Upper lobe of left lung (tissue), 6 donors: ENCODE data around the gene DOK7. TPM values are rescaled to one million over a fixed set of nuclear protein-coding genes. Genes with fewer than 3 reads are reported as not detected.

Experiments
- ATAC-seq, 2 donors: fragments of 200-7000 bp; cut with Tn5 transposase; one replicate each; pipeline ENCODE4 v1.9.1; 2022; ENCODE audit warnings: mild to moderate bottlenecking in 2 of 2, moderate library complexity in 2 of 2; ENCODE audit not compliant: low FRiP score in 2 of 2
- DNase-seq, 2 donors: peaks; one replicate each; pipeline ENCODE4 v3.0.0-alpha.2; 2019 to 2020
- H3K27ac ChIP-seq, 4 donors: fragments of 200-600 bp; sonication (generic); one replicate each; pipeline ENCODE4 v1.5.1; 2016 to 2019
- H3K27me3 ChIP-seq, 4 donors: fragments of 200-600 bp; sonication (generic); one replicate each; pipeline ENCODE4 v1.5.1; 2017 to 2019
- H3K36me3 ChIP-seq, 4 donors: fragments of 200-600 bp; sonication (generic); one replicate each; pipeline ENCODE4 v1.5.1; 2016 to 2019
- H3K4me1 ChIP-seq, 4 donors: fragments of 200-600 bp; sonication (generic); one replicate each; pipeline ENCODE4 v1.5.1; 2018 to 2019
- H3K4me3 ChIP-seq, 4 donors: fragments of 200-600 bp; sonication (generic); one replicate each; pipeline ENCODE4 v1.5.1; 2017 to 2019; ENCODE audit warnings: mild to moderate bottlenecking in 2 of 4, moderate library complexity in 1 of 4
- H3K9me3 ChIP-seq, 4 donors: fragments of 200-600 bp; sonication (generic); one replicate each; pipeline ENCODE4 v1.5.1; 2018 to 2019
- CTCF ChIP-seq, 6 experiments: fragments of 450-650 bp in 4 of 6; fragments of 200-600 bp in 2 of 6; sonication (generic) in 2 of 6; IDR thresholded peaks; one replicate each; pipeline ENCODE4 v1.5.1; 2016 to 2019; ENCODE audit warnings: antibody characterized with exemption in 6 of 6
- EP300 ChIP-seq, 4 donors: sonication (generic); formaldehyde crosslinking; IDR thresholded peaks; one replicate each; pipeline ENCODE4 v1.5.1; 2017; ENCODE audit warnings: antibody characterized with exemption in 4 of 4, control low read depth in 2 of 4
- POLR2A ChIP-seq, 4 donors: fragments of 450-650 bp; IDR thresholded peaks; one replicate each; pipeline ENCODE4 v1.5.1; 2016 to 2017; ENCODE audit warnings: antibody characterized with exemption in 4 of 4, mild to moderate bottlenecking in 2 of 4
- POLR2AphosphoS5 ChIP-seq, 2 donors: sonication (generic); formaldehyde crosslinking; IDR thresholded peaks; one replicate each; pipeline ENCODE4 v1.5.1; 2017; ENCODE audit warnings: antibody characterized with exemption in 2 of 2
- WGBS, 2 donors: methylation state at CpG; one replicate each; pipeline ENCODE4 v1.1.5; 2017 to 2018; 5-methylcytosine and 5-hydroxymethylcytosine counted together
- total RNA-seq, 6 donors: library from RNA; depleted of rRNA in 4 of 6; stranded (reverse); fragments of >200 nt in 4 of 6; gene quantifications; one replicate each; pipeline versions ENCODE4 v1.1.0 to v1.2.1, GENCODE V29; 2016 to 2021
- donor health status: DM: no; HTN: no; CAD: no; lungs with moderate emphysema.
- donor health status: DM: no; HTN: yes; CAD: no; lungs with severe emphysema.

Gene DOK7
- total RNA-seq, 6 donors from 2014 or later = 2.1 to 16.0 (median 4.0) TPM

- ATAC-seq = no peak
- no peak overlapping the region for H3K27ac ChIP-seq
- H3K27me3 ChIP-seq = no peaks in the 10 kb centered on the region
- peaks cover 27 to 93% (median 82%) of the 10 kb centered on the region in 4 donors for H3K36me3 ChIP-seq
- H3K4me1 ChIP-seq = peaks cover 0 to under 1% (median 0%) of the 10 kb centered on the region in 4 donors
- TF ChIP-seq CTCF (IDR thresholded peaks at IDR 0.05) (no peak), POLR2AphosphoS5 (IDR thresholded peaks at IDR 0.05) (no peak), EP300 (IDR thresholded peaks at IDR 0.05) (no peak), POLR2A (IDR thresholded peaks at IDR 0.05) (no peak)
- no peak overlapping the region for H3K4me3 ChIP-seq
- peak; percentile 15 to 49 for DNase-seq
- no peaks in the 10 kb centered on the region for H3K9me3 ChIP-seq
- WGBS, 2 donors = 93% methylated on average over 8 of the region's 19 CpGs; no CpG with 5 or more reads in 1 of the 2 donors
Measured at GRCh38 chr4:3522651-3523050, 59.5 kb downstream of the DOK7 start.

GRCh38 chr4:3523146-3523627 is 60.1 kb downstream of the DOK7 start:
- no peaks in the 10 kb centered on the region for H3K27me3 ChIP-seq
- H3K4me3 ChIP-seq = no peak overlapping the region
- H3K4me1 ChIP-seq = peaks cover 0 to 6% (median 0%) of the 10 kb centered on the region in 4 donors
- peaks cover 23 to 91% (median 78%) of the 10 kb centered on the region in 4 donors for H3K36me3 ChIP-seq
- WGBS, 2 donors = 93 to 95% methylated on average over 6 to 10 of the region's 10 CpGs
- ATAC-seq = no peak
- no peak for DNase-seq
- H3K9me3 ChIP-seq = no peaks in the 10 kb centered on the region
- TF ChIP-seq CTCF (IDR thresholded peaks at IDR 0.05) (no peak), POLR2AphosphoS5 (IDR thresholded peaks at IDR 0.05) (no peak), EP300 (IDR thresholded peaks at IDR 0.05) (no peak), POLR2A (IDR thresholded peaks at IDR 0.05) (no peak)
- H3K27ac ChIP-seq = no peak overlapping the region

GRCh38 chr4:3523628-3524221 is 60.6 kb downstream of the DOK7 start:
- H3K36me3 ChIP-seq = peaks cover 20 to 91% (median 75%) of the 10 kb centered on the region in 4 donors
- no peak overlapping the region for H3K27ac ChIP-seq
- DNase-seq (peak; percentile 14 to 46), ATAC-seq (no peak)
- H3K4me3 ChIP-seq = no peak overlapping the region
- 97 to 98% methylated on average over 9 to 18 of the region's 24 CpGs for WGBS, 2 donors
- no peaks in the 10 kb centered on the region for H3K27me3 ChIP-seq
- no peaks in the 10 kb centered on the region for H3K9me3 ChIP-seq
- H3K4me1 ChIP-seq = peaks cover 0 to 12% (median 0%) of the 10 kb centered on the region in 4 donors
- no peak for TF ChIP-seq POLR2A (IDR thresholded peaks at IDR 0.05)
- no peak for TF ChIP-seq CTCF (IDR thresholded peaks at IDR 0.05)
- no peak for TF ChIP-seq POLR2AphosphoS5 (IDR thresholded peaks at IDR 0.05)
- TF ChIP-seq EP300 (IDR thresholded peaks at IDR 0.05) = no peak

- DNase-seq = peak; percentile 12 to 52
- 97% methylated on average over 7 of the region's 8 CpGs; no CpG with 5 or more reads in 1 of the 2 donors for WGBS, 2 donors
- no peak overlapping the region for H3K4me3 ChIP-seq
- peaks cover 16 to 87% (median 70%) of the 10 kb centered on the region in 4 donors for H3K36me3 ChIP-seq
- H3K27ac ChIP-seq = no peak overlapping the region
- H3K4me1 ChIP-seq = peaks cover 0 to 18% (median 5%) of the 10 kb centered on the region in 4 donors
- TF ChIP-seq POLR2A (IDR thresholded peaks at IDR 0.05) = no peak
- no peak for TF ChIP-seq POLR2AphosphoS5 (IDR thresholded peaks at IDR 0.05)
- TF ChIP-seq CTCF (IDR thresholded peaks at IDR 0.05) = no peak
- no peak for TF ChIP-seq EP300 (IDR thresholded peaks at IDR 0.05)
- no peaks in the 10 kb centered on the region for H3K27me3 ChIP-seq
- ATAC-seq = no peak
- no peaks in the 10 kb centered on the region for H3K9me3 ChIP-seq
Measured at GRCh38 chr4:3524349-3524748, 61.2 kb downstream of the DOK7 start.
